ENCODE results near the gene CDC42.
"Not testable (repeated sequence)": the region's sequence is repeated elsewhere in the genome, so short reads cannot be mapped to it uniquely, and the experiment has no call there.

The CDC42 gene

GRCh38 chr1:22056936-22057335 is 4.4 kb downstream of the CDC42 start:
- no peak for DNase-seq

GRCh38 chr1:22057861-22058260 is 5.4 kb downstream of the CDC42 start:
- no peak for DNase-seq
- in situ Hi-C loops (cut with MboI; ENCODE audit: low pct_unique_long_range_greater_than_20kb, low sequenced_read_pairs), result no loop called here

More at GRCh38 chr1:22056936-22057335, 4.4 kb downstream of the CDC42 start:
- in situ Hi-C loops (cut with MboI; ENCODE audit: low pct_unique_long_range_greater_than_20kb, low sequenced_read_pairs), result no loop called here

GRCh38 chr1:22064751-22065402 is 12.4 kb downstream of the CDC42 start:
- in situ Hi-C loops (cut with MboI; ENCODE audit: low pct_unique_long_range_greater_than_20kb, low sequenced_read_pairs), result no loop called here
- no peak for DNase-seq

GRCh38 chr1:22071511-22071910 is 19.0 kb downstream of the CDC42 start:
- in situ Hi-C loops (cut with MboI; ENCODE audit: low pct_unique_long_range_greater_than_20kb, low sequenced_read_pairs), result no loop called here

GRCh38 chr1:22074803-22075202 is 22.3 kb downstream of the CDC42 start:
- in situ Hi-C loops (cut with MboI; ENCODE audit: low pct_unique_long_range_greater_than_20kb, low sequenced_read_pairs), result no loop called here
- peak; percentile 46 for DNase-seq

More at GRCh38 chr1:22071511-22071910, 19.0 kb downstream of the CDC42 start:
- no peak for DNase-seq

GRCh38 chr1:22075718-22076117 is 23.2 kb downstream of the CDC42 start:
- peak; percentile 90 for DNase-seq
- in situ Hi-C loops (cut with MboI; ENCODE audit: low pct_unique_long_range_greater_than_20kb, low sequenced_read_pairs), result no loop called here

- no peak for DNase-seq
- in situ Hi-C loops (cut with MboI; ENCODE audit: low pct_unique_long_range_greater_than_20kb, low sequenced_read_pairs), result no loop called here
Measured at GRCh38 chr1:22076346-22076745, 23.8 kb downstream of the CDC42 start.

GRCh38 chr1:22077728-22078127 is 25.2 kb downstream of the CDC42 start:
- no peak for DNase-seq
- in situ Hi-C loops (cut with MboI; ENCODE audit: low pct_unique_long_range_greater_than_20kb, low sequenced_read_pairs), result no loop called here

GRCh38 chr1:22078133-22078532 is 25.6 kb downstream of the CDC42 start:
- in situ Hi-C loops (cut with MboI; ENCODE audit: low pct_unique_long_range_greater_than_20kb, low sequenced_read_pairs), result no loop called here
- DNase-seq, result no peak

GRCh38 chr1:22080191-22080590 is 27.7 kb downstream of the CDC42 start:
- peak; percentile 61 for DNase-seq
- in situ Hi-C loops (cut with MboI; ENCODE audit: low pct_unique_long_range_greater_than_20kb, low sequenced_read_pairs), result no loop called here

GRCh38 chr1:22088331-22088730 is 35.8 kb downstream of the CDC42 start:
- in situ Hi-C loops (cut with MboI; ENCODE audit: low pct_unique_long_range_greater_than_20kb, low sequenced_read_pairs), result no loop called here
- peak; percentile 43 for DNase-seq

GRCh38 chr1:22089134-22089571 is 36.6 kb downstream of the CDC42 start:
- in situ Hi-C loops (cut with MboI; ENCODE audit: low pct_unique_long_range_greater_than_20kb, low sequenced_read_pairs), result no loop called here
- DNase-seq, result no peak

GRCh38 chr1:22089787-22090186 is 37.3 kb downstream of the CDC42 start:
- DNase-seq, result peak; percentile 69
- in situ Hi-C loops (cut with MboI; ENCODE audit: low pct_unique_long_range_greater_than_20kb, low sequenced_read_pairs), result no loop called here

GRCh38 chr1:22090867-22091266 is 38.4 kb downstream of the CDC42 start:
- in situ Hi-C loops (cut with MboI; ENCODE audit: low pct_unique_long_range_greater_than_20kb, low sequenced_read_pairs), result no loop called here
- no peak for DNase-seq

GRCh38 chr1:22092026-22092768 is 39.7 kb downstream of the CDC42 start:
- in situ Hi-C loops (cut with MboI; ENCODE audit: low pct_unique_long_range_greater_than_20kb, low sequenced_read_pairs), result not testable (repeated sequence)
- DNase-seq, result peak; percentile 33

GRCh38 chr1:22093513-22093912 is 41.0 kb downstream of the CDC42 start:
- DNase-seq, result no peak
- in situ Hi-C loops (cut with MboI; ENCODE audit: low pct_unique_long_range_greater_than_20kb, low sequenced_read_pairs), result no loop called here

GRCh38 chr1:22096036-22096435 is 43.5 kb downstream of the CDC42 start:
- DNase-seq, result no peak
- in situ Hi-C loops (cut with MboI; ENCODE audit: low pct_unique_long_range_greater_than_20kb, low sequenced_read_pairs), result no loop called here

- DNase-seq, result no peak
- in situ Hi-C loops (cut with MboI; ENCODE audit: low pct_unique_long_range_greater_than_20kb, low sequenced_read_pairs), result no loop called here
Measured at GRCh38 chr1:22096463-22096862, 44.0 kb downstream of the CDC42 start.

GRCh38 chr1:22098752-22099151 is 46.2 kb downstream of the CDC42 start:
- DNase-seq, result no peak
- in situ Hi-C loops (cut with MboI; ENCODE audit: low pct_unique_long_range_greater_than_20kb, low sequenced_read_pairs), result no loop called here

- in situ Hi-C loops (cut with MboI; ENCODE audit: low pct_unique_long_range_greater_than_20kb, low sequenced_read_pairs), result no loop called here
- DNase-seq, result no peak
Measured at GRCh38 chr1:22100168-22100567, 47.7 kb downstream of the CDC42 start.

- DNase-seq, result no peak
- in situ Hi-C loops (cut with MboI; ENCODE audit: low pct_unique_long_range_greater_than_20kb, low sequenced_read_pairs), result no loop called here
Measured at GRCh38 chr1:22101199-22101598, 48.7 kb downstream of the CDC42 start.

Measured in KBM-7 (cell line).